ENCODE measurements around the gene RAB33A.

Gene RAB33A

DNA sequence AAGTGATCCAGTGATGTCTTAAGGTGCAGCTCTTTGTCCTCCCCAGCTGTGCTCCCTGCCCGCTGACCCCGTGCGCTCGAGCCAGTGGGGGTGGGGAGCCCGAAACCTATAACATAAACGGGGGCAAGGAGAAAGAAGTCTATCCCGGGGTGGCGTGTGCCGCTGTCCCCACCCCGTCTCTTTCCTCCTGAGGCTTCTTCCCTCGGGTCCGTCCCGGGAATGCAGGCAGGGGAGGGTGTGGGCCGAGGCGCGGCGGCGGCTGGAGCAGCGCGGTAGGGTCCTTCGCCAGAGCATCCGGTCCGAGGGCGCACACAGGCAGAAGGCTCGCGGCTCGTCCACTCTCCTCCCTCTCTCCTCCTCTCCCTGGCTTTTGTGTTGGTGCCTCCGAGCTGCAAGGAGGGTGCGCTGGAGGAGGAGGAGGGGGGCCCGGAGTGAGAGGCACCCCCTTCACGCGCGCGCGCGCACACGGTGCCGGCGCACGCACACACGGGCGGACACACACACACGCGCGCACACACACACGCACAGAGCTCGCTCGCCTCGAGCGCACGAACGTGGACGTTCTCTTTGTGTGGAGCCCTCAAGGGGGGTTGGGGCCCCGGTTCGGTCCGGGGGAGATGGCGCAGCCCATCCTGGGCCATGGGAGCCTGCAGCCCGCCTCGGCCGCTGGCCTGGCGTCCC, at the start of gene RAB33A:
RAB33A (plus strand) TSS at position 517 of the 681 bp plus-strand sequence; CDS start at position 618, 101 bp downstream.
- peak; percentile 33 to 64 for DNase-seq

DNA sequence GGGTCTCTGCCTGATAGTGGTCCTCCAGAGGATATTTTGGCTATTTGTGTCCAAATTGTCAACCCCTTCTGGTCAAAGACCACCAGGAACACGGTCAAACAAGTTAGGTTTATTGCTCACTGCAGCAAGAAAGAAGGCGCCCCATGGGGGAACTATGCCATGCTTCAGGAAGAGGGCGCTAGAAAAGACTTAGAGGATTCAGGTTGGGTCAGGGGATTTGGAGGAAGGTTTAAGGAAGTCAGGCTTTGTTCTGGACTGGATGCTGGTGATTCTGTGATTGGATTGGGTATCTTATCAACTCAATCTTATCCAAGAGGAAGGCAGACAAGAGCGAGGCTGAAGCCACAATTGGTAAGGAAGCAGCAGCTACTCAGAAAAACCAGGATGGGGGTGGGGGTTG, 47.2 kb upstream of the RAB33A start:
- no peak for DNase-seq

DNA sequence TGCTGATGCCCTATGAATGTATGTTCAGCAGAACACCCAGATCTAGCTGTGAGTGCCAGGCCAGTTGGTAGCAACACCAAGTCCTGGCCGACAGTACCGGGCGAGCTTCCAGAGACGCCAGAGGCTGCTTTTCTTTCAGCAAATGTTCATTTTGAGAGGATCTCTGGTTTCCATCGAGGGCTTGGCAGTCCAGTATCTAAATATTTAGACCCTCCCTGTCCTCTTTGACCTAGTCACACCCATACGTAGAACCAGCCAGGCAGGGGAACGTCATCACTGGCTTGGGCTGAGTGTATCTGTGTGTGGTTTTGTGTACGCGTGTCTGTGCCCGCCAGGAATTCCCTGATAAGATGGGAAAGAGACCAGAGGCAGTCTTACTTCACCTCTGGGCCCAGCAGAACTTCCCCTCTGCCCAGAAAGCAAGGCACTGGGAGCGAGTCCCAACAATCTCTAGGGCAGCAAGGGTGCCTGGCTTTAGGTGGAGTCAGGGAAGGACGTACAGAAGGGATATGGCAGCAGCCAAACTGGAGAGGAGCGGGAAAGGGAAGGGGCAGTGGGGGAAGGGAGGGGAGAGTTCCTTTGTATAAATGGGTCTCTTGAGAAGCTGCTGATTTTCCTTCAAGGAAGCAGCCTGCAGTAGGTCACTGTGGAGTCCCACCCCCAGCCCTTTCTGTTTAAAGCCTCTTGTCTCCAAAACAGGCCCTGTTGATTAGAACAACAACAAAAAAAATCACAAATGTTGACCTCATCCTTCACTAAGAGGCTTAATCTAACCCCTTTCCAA, 46.5 kb upstream of the RAB33A start:
- DNase-seq: no peak

- no peak for DNase-seq
Observed at GRCh38 chrX:130130990-130131389, 40.8 kb upstream of the RAB33A start.

DNA sequence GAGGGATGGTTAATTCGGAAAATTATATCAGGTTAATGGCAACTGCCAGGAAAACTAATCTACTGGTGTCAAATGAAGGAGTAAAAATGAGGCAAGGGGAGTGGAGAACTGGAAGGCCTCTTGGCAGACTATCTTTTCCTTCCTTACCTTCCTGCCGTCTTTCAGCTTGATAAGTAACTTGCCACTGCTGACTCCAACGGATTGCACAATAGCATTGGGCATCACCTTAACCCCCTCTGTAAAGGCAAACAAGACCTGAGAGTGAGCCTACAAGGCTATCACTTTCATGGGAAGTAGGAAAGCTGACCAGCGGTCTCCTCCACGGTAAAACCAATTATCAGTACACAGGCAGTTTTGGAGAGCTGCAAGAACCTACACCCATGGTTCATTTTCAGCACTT, 35.3 kb upstream of the RAB33A start:
- DNase-seq: no peak

DNA sequence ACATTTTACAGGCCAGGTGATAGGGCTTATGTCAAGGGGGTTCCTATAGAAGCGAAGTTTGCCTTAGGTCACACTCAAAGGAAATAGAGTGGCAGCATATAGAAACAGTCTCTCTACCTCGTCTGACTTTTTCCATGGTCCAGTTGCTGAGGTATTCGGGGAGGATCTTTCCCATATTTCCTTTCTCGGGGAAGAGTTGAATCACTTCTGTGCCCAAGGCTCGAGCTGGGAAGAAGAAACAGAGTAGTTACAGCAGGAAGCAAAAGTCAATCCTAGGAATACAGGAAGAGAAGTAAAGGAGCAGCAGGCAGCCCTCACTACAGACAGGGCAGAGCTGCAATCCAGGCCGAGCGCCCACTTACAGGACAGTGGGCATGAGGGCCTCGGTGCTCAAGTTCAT, 34.8 kb upstream of the RAB33A start:
- no peak for DNase-seq

DNA sequence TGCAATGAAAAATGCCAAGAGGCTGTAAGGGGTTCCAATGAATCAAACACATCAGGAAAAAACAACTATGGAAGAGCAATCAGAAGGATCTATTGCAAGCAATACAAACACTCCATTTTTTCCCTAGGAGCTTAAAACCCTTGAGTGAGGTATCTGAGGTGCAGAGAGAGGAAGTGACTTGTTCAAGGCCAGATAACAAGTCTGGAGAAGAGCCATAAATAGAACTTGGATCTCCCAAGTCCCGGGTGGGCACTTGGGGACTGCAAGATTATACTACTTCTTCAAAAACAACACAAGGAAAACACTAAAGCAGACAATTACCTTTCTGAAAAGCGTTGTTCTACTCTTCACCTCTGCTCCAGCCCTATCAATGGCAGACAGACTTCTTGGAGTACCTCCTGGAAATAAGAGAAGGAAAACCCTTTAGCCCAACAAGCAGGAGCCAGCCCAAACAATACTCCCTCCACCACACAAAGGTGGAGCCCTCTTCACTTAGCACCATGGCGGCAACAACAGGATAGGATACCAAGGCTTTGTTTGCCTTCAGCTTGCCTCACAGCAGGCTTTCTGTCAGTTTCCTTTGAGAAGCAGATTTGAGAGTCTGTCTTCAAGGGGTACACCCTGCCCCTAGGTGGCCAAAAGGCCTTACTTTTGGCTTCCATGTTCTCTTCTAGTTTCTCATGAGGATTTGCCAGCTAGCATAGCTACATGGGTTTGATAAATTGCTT, 32.1 kb upstream of the RAB33A start:
- no peak for DNase-seq

DNA sequence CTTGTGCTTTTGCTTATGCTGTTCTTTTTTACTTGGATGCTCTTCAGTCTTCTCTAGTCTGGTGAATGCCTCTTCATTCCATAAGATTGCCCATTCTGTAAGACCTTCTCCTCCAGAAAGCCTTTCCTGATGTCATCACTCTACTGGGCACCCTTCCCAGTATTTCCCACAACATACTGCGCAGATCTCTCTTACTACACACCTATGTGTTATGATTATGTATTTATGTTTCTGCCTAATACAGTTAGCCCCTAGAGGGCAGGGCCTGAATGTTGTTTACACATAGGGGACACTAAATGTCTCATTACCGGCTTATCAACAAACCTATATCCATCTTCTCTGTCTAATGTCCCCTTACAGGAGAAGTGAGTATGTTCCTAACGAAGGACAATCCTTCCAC, 27.3 kb upstream of the RAB33A start:
- no peak for DNase-seq

DNA sequence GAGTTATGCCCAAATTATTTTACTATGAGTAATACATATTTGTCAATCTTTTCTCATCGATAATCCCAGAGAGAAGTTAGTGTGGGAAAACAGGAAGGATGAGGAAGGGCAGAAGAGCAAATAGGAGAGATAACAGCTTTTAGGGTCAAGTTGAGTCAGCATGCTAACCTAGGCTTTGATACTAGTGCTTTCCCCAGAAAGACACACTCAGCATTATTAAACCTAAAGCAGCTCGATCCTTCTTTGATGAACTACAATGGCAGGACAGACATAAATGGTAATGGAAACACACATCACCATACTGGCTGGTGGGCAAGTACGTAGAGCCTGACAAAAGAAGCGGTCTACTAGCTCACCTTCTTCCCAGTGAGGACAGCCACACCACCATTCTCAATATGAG, 26.6 kb upstream of the RAB33A start:
- no peak for DNase-seq

DNA sequence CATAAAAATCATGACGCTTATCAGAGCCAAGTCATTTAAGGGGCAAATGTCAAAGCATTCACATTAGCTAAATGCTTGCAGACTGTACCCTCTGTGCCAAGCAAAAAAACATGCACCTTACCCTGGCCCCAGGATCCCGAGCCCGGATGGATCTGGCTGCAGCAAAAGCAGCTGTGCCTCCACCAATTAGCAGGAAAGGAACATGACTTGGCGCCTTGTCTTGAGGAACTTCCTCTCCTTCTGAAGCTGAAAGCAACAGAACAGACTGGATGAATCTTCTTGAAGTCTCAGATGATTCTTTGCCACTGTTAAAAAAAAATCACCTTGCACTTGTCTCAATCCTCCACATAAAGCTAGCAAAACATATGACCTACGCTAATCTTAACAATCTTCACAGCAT, 24.1 kb upstream of the RAB33A start:
- no peak for DNase-seq

- no peak for DNase-seq
Observed at GRCh38 chrX:130155564-130155963, 16.2 kb upstream of the RAB33A start.

- no peak for DNase-seq
Observed at GRCh38 chrX:130158311-130158710, 13.5 kb upstream of the RAB33A start.

- DNase-seq: no peak
Observed at GRCh38 chrX:130159776-130160175, 12.0 kb upstream of the RAB33A start.

DNA sequence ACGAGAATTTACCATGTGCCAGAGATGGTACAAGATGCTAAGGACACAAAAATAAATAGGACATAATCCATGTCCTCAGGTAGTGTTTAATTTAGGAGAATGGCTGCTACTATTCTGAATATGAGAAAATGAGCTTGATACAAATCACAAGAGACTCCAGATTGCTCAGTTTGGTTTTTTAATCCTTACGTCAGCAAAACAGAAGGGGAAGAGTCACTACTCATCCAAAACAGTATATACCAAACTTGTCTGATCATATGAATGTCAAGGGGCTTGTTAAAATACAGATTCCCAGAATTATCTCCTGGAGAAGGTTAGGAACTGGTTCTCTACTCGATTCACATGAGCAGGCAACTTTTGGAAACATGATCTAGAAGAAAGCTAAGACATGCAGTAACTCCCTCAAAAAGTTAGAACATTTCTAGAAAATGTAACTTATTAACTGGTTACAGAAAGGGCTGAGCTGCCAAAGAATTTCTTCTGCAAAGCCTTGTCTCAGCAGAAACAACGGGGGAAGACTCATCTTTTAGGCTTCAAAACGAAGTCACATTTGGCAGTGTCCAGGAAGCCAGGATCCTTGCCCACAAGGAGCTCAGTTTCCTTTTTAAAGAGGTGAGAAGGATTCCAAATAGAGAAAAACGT, 9.5 kb upstream of the RAB33A start:
- DNase-seq: no peak

GRCh38 chrX:130163398-130163797, 8.4 kb upstream of the RAB33A start:
- DNase-seq: no peak

DNA sequence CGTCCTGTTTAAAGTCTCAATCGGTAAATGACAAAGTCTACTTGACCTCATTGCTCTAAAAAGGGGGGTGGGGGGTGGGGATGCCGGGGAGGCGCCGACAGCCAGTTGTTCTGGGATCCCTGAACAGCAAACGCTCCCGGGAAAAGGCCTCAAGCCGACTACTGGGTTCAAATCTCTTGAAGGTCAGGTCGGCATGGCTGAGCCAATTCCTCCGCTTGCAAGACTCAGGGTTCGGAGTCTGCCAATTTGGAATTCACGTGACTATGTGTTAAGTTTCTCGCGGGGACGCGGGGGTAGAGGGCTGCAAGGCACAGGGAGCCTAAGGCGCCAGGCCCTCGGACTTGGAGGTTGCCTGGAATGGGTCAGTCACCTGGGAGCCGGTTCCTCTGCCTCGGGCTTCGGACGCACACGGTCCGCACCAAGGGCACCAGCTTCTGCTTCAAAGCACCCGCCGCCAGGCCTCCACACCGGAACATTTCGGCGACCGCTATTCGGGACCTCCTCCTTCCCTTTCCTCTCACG, 6.5 kb upstream of the RAB33A start:
- peak; percentile 51 to 55 for DNase-seq

DNA sequence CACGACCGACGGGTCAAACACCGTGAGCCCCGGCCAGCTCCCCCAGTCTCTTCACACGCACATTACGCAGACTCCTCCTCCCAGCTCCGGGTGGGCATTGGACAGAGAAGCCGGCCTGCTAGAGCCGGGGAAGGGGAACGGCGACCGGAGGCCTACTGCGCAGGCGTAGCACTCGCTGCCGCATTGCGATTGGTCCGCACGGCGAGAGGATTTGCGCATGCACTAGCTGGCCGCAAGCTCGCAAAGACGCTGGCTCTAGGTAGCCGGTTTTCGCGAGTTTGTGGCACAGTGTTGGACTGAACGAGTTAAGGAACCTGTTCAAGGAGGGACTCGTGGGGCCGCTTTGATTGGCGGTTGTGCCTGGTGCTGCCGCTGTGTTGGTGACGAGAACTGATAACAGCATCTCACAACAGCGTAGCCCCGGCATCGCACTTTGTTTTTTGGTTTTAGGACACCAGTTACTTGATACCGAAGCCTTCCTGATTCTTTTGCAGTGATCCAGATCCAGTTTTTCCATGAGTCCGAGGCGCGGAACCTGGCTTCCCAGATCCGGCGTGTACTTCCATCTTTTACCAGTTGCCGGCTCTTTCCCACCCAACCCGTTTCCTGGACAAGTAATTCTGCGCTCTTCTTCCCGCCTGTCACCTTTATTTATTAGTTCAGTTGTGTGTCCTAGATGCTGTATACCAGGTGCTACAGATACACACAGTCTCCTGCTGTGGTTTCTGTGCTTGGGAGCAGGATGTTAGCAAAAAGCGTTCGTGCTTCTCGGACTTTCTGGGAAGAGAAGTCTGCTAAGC, 5.9 kb upstream of the RAB33A start, which contains the start of gene AIFM1:
AIFM1 (minus strand) TSS at position 139 of the 800 bp plus-strand sequence. CDS start 185 bp downstream, outside the sequence.
- peak; percentile 94 to 97 for DNase-seq

DNA sequence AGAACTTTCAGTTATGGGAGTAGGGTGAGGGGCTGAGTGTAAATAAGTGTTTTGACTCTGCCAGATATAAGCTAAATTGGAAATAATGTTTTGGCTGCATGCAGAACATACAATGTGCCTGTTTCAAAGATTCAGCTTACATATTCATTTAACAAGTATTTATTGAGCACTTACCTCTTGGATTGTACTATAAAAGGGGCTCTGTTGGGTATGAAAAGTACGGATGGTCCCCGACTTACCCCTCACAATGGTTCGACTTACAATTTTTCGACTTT, 5.3 kb upstream of the RAB33A start:
- DNase-seq: no peak

DNA sequence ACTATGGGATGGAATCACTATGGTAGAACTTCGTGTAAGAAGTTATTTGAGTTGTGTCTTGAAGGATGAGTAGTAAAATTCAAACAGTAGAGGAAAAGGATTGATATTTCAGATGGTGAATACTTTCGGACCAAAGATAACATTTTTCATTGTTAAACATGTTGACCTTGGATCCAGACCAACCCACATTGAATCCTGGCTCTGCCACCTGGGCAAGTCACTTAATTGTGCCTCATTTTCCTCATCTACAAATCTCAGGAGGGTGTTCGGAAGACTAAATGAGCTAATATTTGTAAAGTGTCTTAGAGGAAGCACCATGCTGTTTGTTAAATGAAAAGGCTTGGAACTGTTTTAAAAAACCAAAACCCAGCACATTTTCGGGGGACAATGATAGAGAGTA, 4.7 kb upstream of the RAB33A start:
- no peak for DNase-seq

DNA sequence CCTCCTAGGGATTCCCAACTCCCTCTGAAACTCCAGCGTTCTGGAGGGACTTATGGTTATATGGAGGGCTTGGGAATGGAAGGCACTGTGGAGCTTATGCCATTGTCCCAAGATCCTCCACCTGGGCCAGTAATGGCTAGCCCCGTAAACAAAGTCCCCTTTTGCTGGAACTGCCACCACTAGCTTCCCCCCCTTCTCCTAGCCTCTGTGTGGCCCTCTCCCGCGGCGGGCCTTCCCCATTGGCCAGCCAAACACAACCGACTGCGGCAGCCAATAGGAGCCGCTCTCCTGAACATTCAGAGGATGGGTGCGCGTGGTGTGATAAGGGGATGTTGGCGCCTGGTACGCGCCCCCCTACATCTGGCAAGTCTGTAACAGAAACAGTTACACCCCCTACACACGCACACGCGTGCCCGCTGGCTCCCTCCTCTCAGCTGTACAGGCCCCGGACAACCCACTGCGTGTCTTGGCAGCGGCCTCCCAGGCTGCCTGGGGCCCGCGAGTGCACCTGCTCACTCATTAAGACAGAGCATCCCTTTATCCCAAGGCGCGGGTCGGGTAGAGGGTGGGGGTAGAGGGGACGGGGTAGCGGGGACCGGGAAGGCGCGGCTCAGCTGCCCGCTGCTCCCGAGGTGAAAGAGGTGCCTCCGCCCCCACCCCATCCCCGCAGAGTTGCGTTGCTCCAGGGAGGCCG, 863 bp upstream of the RAB33A start:
- peak; percentile 93 to 95 for DNase-seq

- DNase-seq: peak; percentile 9 to 45
Observed at GRCh38 chrX:130172127-130172845, 524 bp downstream of the RAB33A start.
